PC-9 (cell line): ENCODE measurements around the gene SLCO4A1. TPM values are rescaled to one million over a fixed set of nuclear protein-coding genes. Genes with fewer than 3 reads are reported as not detected.

Experiments used
- BruUV-seq: library from RNA; stranded (reverse); fragments of 400-500 nt; replicated peaks from 2 replicates; lab custom pipeline; 2021; lab: Mats Ljungman, UMichigan
- CTCF ChIA-PET: fragments of 300-600 bp; sonication (Branson Sonifier 250); formaldehyde crosslinking; loops from one replicate; lab custom pipeline; 2022; ENCODE audit warnings: antibody characterized with exemption; lab: Charles Lee
- POLR2A ChIA-PET: fragments of 300-600 bp; sonication (Branson Sonifier 250); formaldehyde crosslinking; loops from one replicate; lab custom pipeline; 2022; ENCODE audit warnings: antibody characterized with exemption; ENCODE audit not compliant: unreplicated experiment; lab: Charles Lee
- DNase-seq, 2 experiments: peaks; one replicate each; pipeline versions ENCODE4 v3.0.0 to v3.0.0-alpha.2; 2015 to 2022; ENCODE audit warnings: mixed read lengths in 1 of 2
- H2AFZ ChIP-seq: fragments of 200-600 bp; sonication (generic); 2 replicates; pipeline ENCODE4 v1.8.1; 2017; ENCODE audit warnings: antibody characterized with exemption
- H3F3A ChIP-seq: fragments of 200-600 bp; sonication (generic); 2 replicates; pipeline ENCODE4 v1.8.1; 2017; ENCODE audit warnings: antibody characterized with exemption, mild to moderate bottlenecking, low read depth; ENCODE audit not compliant: insufficient read depth
- H3K27ac ChIP-seq: fragments of 200-600 bp; sonication (generic); 2 replicates; pipeline ENCODE4 v1.6.1; 2016; ENCODE audit warnings: mixed run types
- H3K27me3 ChIP-seq: fragments of 200-600 bp; sonication (generic); 2 replicates; pipeline ENCODE4 v1.6.1; 2016; ENCODE audit warnings: low read depth, mixed run types; ENCODE audit not compliant: insufficient read depth
- H3K36me3 ChIP-seq: fragments of 200-600 bp; sonication (generic); 2 replicates; pipeline ENCODE4 v1.6.1; 2016; ENCODE audit warnings: low read depth, mixed run types
- H3K4me1 ChIP-seq: fragments of 200-600 bp; sonication (generic); replicated peaks from 2 replicates; pipeline ENCODE4 v1.6.1; 2016; ENCODE audit warnings: mixed run types; ENCODE audit not compliant: insufficient read depth
- H3K4me2 ChIP-seq: fragments of 200-600 bp; sonication (generic); 2 replicates; pipeline ENCODE4 v1.6.1; 2017; ENCODE audit warnings: mixed run types
- H3K4me3 ChIP-seq: fragments of 200-600 bp; sonication (generic); 2 replicates; pipeline ENCODE4 v1.6.1; 2016; ENCODE audit warnings: mixed run types
- H3K79me2 ChIP-seq: fragments of 200-600 bp; sonication (generic); 2 replicates; pipeline ENCODE4 v1.6.1; 2017; ENCODE audit warnings: low read depth, mixed run types
- H3K9me2 ChIP-seq: fragments of 200-600 bp; sonication (generic); 2 replicates; pipeline ENCODE4 v1.8.1; 2017; ENCODE audit warnings: mild to moderate bottlenecking; ENCODE audit not compliant: insufficient read depth
- H3K9me3 ChIP-seq: fragments of 200-600 bp; sonication (generic); 2 replicates; pipeline ENCODE4 v1.8.1; 2016; ENCODE audit warnings: low read depth; ENCODE audit not compliant: insufficient read depth
- H4K20me1 ChIP-seq: fragments of 200-600 bp; sonication (generic); 2 replicates; pipeline ENCODE4 v1.8.1; 2017; ENCODE audit not compliant: insufficient read depth
- CTCF ChIP-seq: fragments of 200-600 bp; sonication (generic); conservative IDR thresholded peaks from 2 replicates; pipeline ENCODE4 v1.6.1; 2017; ENCODE audit warnings: mixed run types, antibody characterized with exemption, mild to moderate bottlenecking, moderate library complexity
- EZH2 ChIP-seq: fragments of 200-600 bp; sonication (generic); IDR thresholded peaks from 2 replicates; pipeline ENCODE4 v1.8.0; 2017; ENCODE audit warnings: antibody characterized with exemption, low read depth
- intact Hi-C: fragments of 100-400 bp; cut with micrococcal nuclease; formaldehyde crosslinking; loops from one replicate; pipeline ENCODE4 v1.10.0; 2022; ENCODE audit not compliant: unreplicated experiment
- total RNA-seq: library from RNA; stranded (reverse); gene quantifications from 2 replicates; pipeline ENCODE4 v1.2.3, GENCODE V29; 2021

Gene SLCO4A1
- total RNA-seq, 1 experiment from 2014 or later, result 19.3 TPM

- intact Hi-C loops, result no loop called here
- no peak for TF ChIP-seq EZH2
- TF ChIP-seq CTCF, result no peak
- H2AFZ ChIP-seq, result no peak within 1 kb of the TSS
- H3K4me3 ChIP-seq, result peak within 1 kb of the TSS; percentile 53; the same call in 1 of the 2 replicates
- ChIA-PET POLR2A (no interaction called here), CTCF (no interaction called here)
- H3K4me2 ChIP-seq, result peak within 1 kb of the TSS; percentile 73
- H3K9me2 ChIP-seq, result no peaks in the 10 kb centered on the region
- peaks cover 36% of the 10 kb centered on the region for H3K79me2 ChIP-seq
- DNase-seq, result no peak
- H3K4me1 ChIP-seq, result peaks cover 41% of the 10 kb centered on the region
- no peaks in the 10 kb centered on the region for H3K9me3 ChIP-seq
- no peaks in the 10 kb centered on the region for H4K20me1 ChIP-seq
- no peaks in the 10 kb centered on the region for H3K27me3 ChIP-seq
- H3K36me3 ChIP-seq, result no peaks in the 10 kb centered on the region
- no TSS peak for BruUV-seq
- peaks cover 36% of the 10 kb centered on the region for H3F3A ChIP-seq
- H3K27ac ChIP-seq, result no peak within 1 kb of the TSS
Observed at GRCh38 chr20:62708591-62709536, 66.6 kb downstream of the SLCO4A1 start, which contains the start of gene NTSR1. Gene NTSR1 (plus strand): TSS chr20:62708836. CDS start chr20:62709208, 372 bp downstream.

GRCh38 chr20:62709537-62709905 lies 67.2 kb downstream of the SLCO4A1 start:
- H3K27ac ChIP-seq, result no peak overlapping the region
- TF ChIP-seq EZH2, result no peak
- TF ChIP-seq CTCF, result no peak
- peaks cover 35% of the 10 kb centered on the region for H3K4me1 ChIP-seq
- peaks cover 36% of the 10 kb centered on the region for H3K79me2 ChIP-seq
- no peak for DNase-seq
- ChIA-PET POLR2A (no interaction called here), CTCF (no interaction called here)
- H3K27me3 ChIP-seq, result no peaks in the 10 kb centered on the region
- no peaks in the 10 kb centered on the region for H3K9me2 ChIP-seq
- H3K9me3 ChIP-seq, result no peaks in the 10 kb centered on the region
- H3F3A ChIP-seq, result peaks cover 30% of the 10 kb centered on the region
- no peak overlapping the region for H2AFZ ChIP-seq
- no peaks in the 10 kb centered on the region for H3K36me3 ChIP-seq
- peak overlapping the region; percentile 73 for H3K4me2 ChIP-seq
- BruUV-seq, result no TSS peak
- H3K4me3 ChIP-seq, result peak overlapping the region; percentile 53; the same call in 1 of the 2 replicates
- no peaks in the 10 kb centered on the region for H4K20me1 ChIP-seq
- intact Hi-C loops, result no loop called here

- Histone ChIP-seq H3K36me3 (no peaks in the 10 kb centered on the region), H3K27me3 (no peaks in the 10 kb centered on the region), H4K20me1 (no peaks in the 10 kb centered on the region), H3K4me2 (peak overlapping the region; percentile 73), H2AFZ (no peak overlapping the region), H3K27ac (no peak overlapping the region), H3K4me1 (peaks cover 26% of the 10 kb centered on the region), H3K79me2 (peaks cover 36% of the 10 kb centered on the region), H3F3A (peaks cover 21% of the 10 kb centered on the region; the same call in 1 of the 2 replicates), H3K9me3 (no peaks in the 10 kb centered on the region), H3K9me2 (no peaks in the 10 kb centered on the region), H3K4me3 (peak overlapping the region; percentile 53)
- ChIA-PET CTCF (interaction anchor here (0.5 kb wide), 1 partner anchor 922 kb away, joined by 3 read pairs; no protein-coding TSS in a partner anchor), POLR2A (no interaction called here)
- BruUV-seq, result no TSS peak
- TF ChIP-seq EZH2 (no peak), CTCF (no peak)
- intact Hi-C loops, result no loop called here
- no peak for DNase-seq
Observed at GRCh38 chr20:62710221-62710885, 68.0 kb downstream of the SLCO4A1 start.
